H1 (cell line): ENCODE measurements around the gene TAS1R3. TPM values are rescaled to one million over a fixed set of nuclear protein-coding genes. Genes with fewer than 3 reads are reported as not detected.

Source experiments
- CEBPB ChIP-seq: IDR thresholded peaks from 2 replicates; pipeline ENCODE4 v1.6.1; 2012; ENCODE audit warnings: low read depth, low read length
- EGR1 ChIP-seq: IDR thresholded peaks from 2 replicates; pipeline ENCODE4 v1.6.1; 2011; ENCODE audit warnings: low read depth, low read length, borderline replicate concordance
- PHF8 ChIP-seq: fragments of 200-600 bp; sonication (generic); conservative IDR thresholded peaks from 2 replicates; pipeline ENCODE4 v1.7.1; 2012; ENCODE audit warnings: low read depth, mild to moderate bottlenecking, inconsistent platforms, low read length, moderate library complexity
- SP1 ChIP-seq: IDR thresholded peaks from 2 replicates; pipeline ENCODE4 v1.6.1; 2011; ENCODE audit warnings: low read depth, low read length
- TEAD4 ChIP-seq: IDR thresholded peaks from 2 replicates; pipeline ENCODE4 v1.6.1; 2012; ENCODE audit warnings: low read depth, low read length, inconsistent platforms, mixed read lengths
- polyA plus RNA-seq, 7 experiments: library from polyadenylated mRNA; depleted of rRNA in 3 of 7; stranded (reverse) in 5 of 7; unstranded in 2 of 7; fragments of >200 nt in 5 of 7; fragments of 200-250 nt in 2 of 7; gene quantifications; 1 replicate in 5 of 7; 2 replicates in 1 of 7; 4 replicates in 1 of 7; pipeline versions ENCODE4 v1.2.1 to v1.2.3, GENCODE V29; 2011 to 2013; ENCODE audit warnings: missing spikeins in 2 of 7, mixed read lengths in 2 of 7
- total RNA-seq: library from RNA; stranded (reverse); fragmentation: NEBNext Ultra II Directional; extraction: Animal tissue kit (Norgen Biotek cat#: 25700); gene quantifications from 2 replicates; pipeline ENCODE4 v1.2.1, GENCODE V29; 2021

The TAS1R3 gene
- total and polyA plus RNA-seq, 2 of the 8 experiments (the other 6 are each of a cell fraction or from before 2014, with no cell fraction given), result 0.03 to 0.19 TPM

GRCh38 chr1:1284221-1285101, 46.6 kb upstream of the TAS1R3 start (continued):
- TF ChIP-seq EGR1, result no peak
- TF ChIP-seq TEAD4, result no peak
- TF ChIP-seq CEBPB, result no peak
- TF ChIP-seq SP1, result no peak
- no peak for TF ChIP-seq PHF8
